Spinal cord (tissue), 10 donors: ENCODE measurements around the gene STRN3. TPM values are rescaled to one million over a fixed set of nuclear protein-coding genes. Genes with fewer than 3 reads are reported as not detected.
A peak's percentile ranks its signal among the peaks of the same experiment; 100 is the strongest.
"Not testable (repeated sequence)": the region's sequence is repeated elsewhere in the genome, so short reads cannot be mapped to it uniquely, and the experiment has no call there.

Source experiments
- DNase-seq, 6 donors: peaks; one replicate each; pipeline versions ENCODE4 v3.0.0 to v3.0.0-alpha.2; 2013 to 2015; ENCODE audit warnings: low spot score in 6 of 6, low read depth in 4 of 6
- H3K27ac ChIP-seq: one replicate; pipeline ENCODE4 v1.5.1; 2013; ENCODE audit warnings: low read depth, low read length, control low read depth
- H3K27me3 ChIP-seq: one replicate; pipeline ENCODE4 v1.6.1; 2013; ENCODE audit warnings: low read length; ENCODE audit not compliant: control insufficient read depth, insufficient read depth
- H3K36me3 ChIP-seq: one replicate; pipeline ENCODE4 v1.6.1; 2013; ENCODE audit warnings: low read length; ENCODE audit not compliant: control insufficient read depth, insufficient read depth
- H3K4me1 ChIP-seq: one replicate; pipeline ENCODE4 v1.6.1; 2013; ENCODE audit warnings: low read length; ENCODE audit not compliant: control insufficient read depth, insufficient read depth
- H3K4me3 ChIP-seq: one replicate; pipeline ENCODE4 v1.5.1; 2013; ENCODE audit warnings: low read depth, low read length, control low read depth
- H3K9me3 ChIP-seq: one replicate; pipeline ENCODE4 v1.6.1; 2013; ENCODE audit warnings: low read length; ENCODE audit not compliant: control insufficient read depth, insufficient read depth
- WGBS: methylation state at CpG from one replicate; pipeline ENCODE4 v1.1.5; 2013; ENCODE audit warnings: missing lambda C conversion rate; ENCODE audit not compliant: insufficient coverage; 5-methylcytosine and 5-hydroxymethylcytosine counted together
- polyA plus RNA-seq, 2 donors: library from polyadenylated mRNA; unstranded; fragments of 120-200 nt; gene quantifications; one replicate each; pipeline ENCODE4 v1.2.1, GENCODE V29; 2013; ENCODE audit not compliant: insufficient read length in 2 of 2
- total RNA-seq, 2 donors: library from RNA; depleted of rRNA in 1 of 2; stranded (reverse); fragments of 120-200 nt in 1 of 2; fragments of >200 nt in 1 of 2; gene quantifications; one replicate each; pipeline versions ENCODE4 v1.2.3 to v1.2.4, GENCODE V29; 2013 to 2014
- donor health status: healthy.

Gene STRN3
- total and polyA plus RNA-seq, 4 donors = 31.6 to 72.7 (median 45.8) TPM

GRCh38 chr14:30933937-30934336 lies 92.2 kb downstream of the STRN3 start:
- H3K36me3 ChIP-seq, H3K27ac ChIP-seq, H3K9me3 ChIP-seq, H3K4me1 ChIP-seq, DNase-seq, H3K27me3 ChIP-seq, H3K4me3 ChIP-seq: not testable (repeated sequence)
- 91% methylated on average over 4 of the region's 13 CpGs for WGBS

GRCh38 chr14:30928462-30928861 lies 97.7 kb downstream of the STRN3 start:
- Histone ChIP-seq H3K27me3 (no peaks in the 10 kb centered on the region), H3K27ac (no peak overlapping the region), H3K4me3 (no peak overlapping the region), H3K9me3 (no peaks in the 10 kb centered on the region), H3K4me1 (no peaks in the 10 kb centered on the region), H3K36me3 (peaks cover 4% of the 10 kb centered on the region)
- no peak for DNase-seq

- Histone ChIP-seq H3K27ac (no peak overlapping the region), H3K9me3 (no peaks in the 10 kb centered on the region), H3K36me3 (no peaks in the 10 kb centered on the region), H3K27me3 (no peaks in the 10 kb centered on the region), H3K4me3 (no peak overlapping the region), H3K4me1 (no peaks in the 10 kb centered on the region)
- no CpG with 5 or more reads among the region's 2 CpGs for WGBS
- DNase-seq = peak in 1 of 6 donors; percentile 50
Measured at GRCh38 chr14:30925254-30925653, 100.9 kb downstream of the STRN3 start.

- peaks cover 2% of the 10 kb centered on the region for H3K36me3 ChIP-seq
- DNase-seq = no peak
- WGBS = 94% methylated on average over 2 of the region's 2 CpGs
- no peaks in the 10 kb centered on the region for H3K9me3 ChIP-seq
- H3K4me3 ChIP-seq = no peak overlapping the region
- H3K27me3 ChIP-seq = no peaks in the 10 kb centered on the region
- no peaks in the 10 kb centered on the region for H3K4me1 ChIP-seq
- H3K27ac ChIP-seq = no peak overlapping the region
Measured at GRCh38 chr14:30921788-30922187, 104.4 kb downstream of the STRN3 start.

GRCh38 chr14:30921305-30921704 lies 104.9 kb downstream of the STRN3 start:
- Histone ChIP-seq H3K36me3 (peaks cover 2% of the 10 kb centered on the region), H3K4me3 (no peak overlapping the region), H3K27me3 (no peaks in the 10 kb centered on the region), H3K4me1 (no peaks in the 10 kb centered on the region), H3K27ac (no peak overlapping the region), H3K9me3 (no peaks in the 10 kb centered on the region)
- WGBS = no CpG with 5 or more reads among the region's 1 CpG
- DNase-seq = no peak

- no peaks in the 10 kb centered on the region for H3K27me3 ChIP-seq
- no peak overlapping the region for H3K4me3 ChIP-seq
- DNase-seq = no peak
- no CpG with 5 or more reads among the region's 2 CpGs for WGBS
- H3K27ac ChIP-seq = no peak overlapping the region
- peaks cover 2% of the 10 kb centered on the region for H3K36me3 ChIP-seq
- no peaks in the 10 kb centered on the region for H3K4me1 ChIP-seq
- H3K9me3 ChIP-seq = no peaks in the 10 kb centered on the region
Measured at GRCh38 chr14:30915596-30915995, 110.6 kb downstream of the STRN3 start.

GRCh38 chr14:30914812-30915211 lies 111.4 kb downstream of the STRN3 start:
- DNase-seq = no peak
- no peaks in the 10 kb centered on the region for H3K9me3 ChIP-seq
- peaks cover 2% of the 10 kb centered on the region for H3K36me3 ChIP-seq
- WGBS = no CpG with 5 or more reads among the region's 1 CpG
- no peak overlapping the region for H3K4me3 ChIP-seq
- no peak overlapping the region for H3K27ac ChIP-seq
- no peaks in the 10 kb centered on the region for H3K27me3 ChIP-seq
- H3K4me1 ChIP-seq = no peaks in the 10 kb centered on the region

- DNase-seq = no peak
- no peaks in the 10 kb centered on the region for H3K27me3 ChIP-seq
- H3K36me3 ChIP-seq = peaks cover 4% of the 10 kb centered on the region
- H3K4me3 ChIP-seq = no peak overlapping the region
- no peak overlapping the region for H3K27ac ChIP-seq
- no peaks in the 10 kb centered on the region for H3K4me1 ChIP-seq
- H3K9me3 ChIP-seq = no peaks in the 10 kb centered on the region
- no CpG with 5 or more reads among the region's 2 CpGs for WGBS
Measured at GRCh38 chr14:30908826-30909225, 117.4 kb downstream of the STRN3 start.

GRCh38 chr14:30907659-30908057 lies 118.5 kb downstream of the STRN3 start:
- no peaks in the 10 kb centered on the region for H3K27me3 ChIP-seq
- H3K36me3 ChIP-seq = peaks cover 4% of the 10 kb centered on the region
- DNase-seq = no peak
- no CpG with 5 or more reads among the region's 1 CpG for WGBS
- H3K9me3 ChIP-seq = no peaks in the 10 kb centered on the region
- no peak overlapping the region for H3K4me3 ChIP-seq
- H3K27ac ChIP-seq = no peak overlapping the region
- no peaks in the 10 kb centered on the region for H3K4me1 ChIP-seq

GRCh38 chr14:30906752-30907658 lies 119.2 kb downstream of the STRN3 start:
- Histone ChIP-seq H3K27me3 (no peaks in the 10 kb centered on the region), H3K4me3 (no peak overlapping the region), H3K9me3 (no peaks in the 10 kb centered on the region), H3K27ac (no peak overlapping the region), H3K4me1 (no peaks in the 10 kb centered on the region), H3K36me3 (peaks cover 4% of the 10 kb centered on the region)
- peak in 5 of 6 donors; percentile 5 to 75 (median 11) for DNase-seq
